Glutamatergic neuron (in vitro differentiated cells): Measurements from ENCODE around the gene ZNF3. TPM values are rescaled to one million over a fixed set of nuclear protein-coding genes. Genes with fewer than 3 reads are reported as not detected.
A peak's percentile ranks its signal among the peaks of the same experiment; 100 is the strongest.

Experiments used
- DNase-seq: peaks from one replicate; pipeline ENCODE4 v3.0.0; 2022
- H3K27ac Mint-ChIP-seq: one replicate; pipeline ENCODE4 v1.8.0; 2020; ENCODE audit warnings: mild to moderate bottlenecking, mixed read lengths, inconsistent platforms; ENCODE audit not compliant: unreplicated experiment
- H3K27me3 Mint-ChIP-seq: one replicate; pipeline ENCODE4 v1.8.0; 2020; ENCODE audit warnings: mild to moderate bottlenecking, moderate library complexity, mixed read lengths, inconsistent platforms; ENCODE audit not compliant: unreplicated experiment
- H3K36me3 Mint-ChIP-seq: one replicate; pipeline ENCODE4 v1.8.0; 2020; ENCODE audit warnings: mild to moderate bottlenecking, mixed read lengths, inconsistent platforms; ENCODE audit not compliant: unreplicated experiment
- H3K4me1 Mint-ChIP-seq: one replicate; pipeline ENCODE4 v1.8.0; 2020; ENCODE audit warnings: mild to moderate bottlenecking, low read depth, mixed read lengths, inconsistent platforms; ENCODE audit not compliant: unreplicated experiment
- H3K4me3 Mint-ChIP-seq: one replicate; pipeline ENCODE4 v1.8.0; 2020; ENCODE audit warnings: mild to moderate bottlenecking, mixed read lengths, inconsistent platforms; ENCODE audit not compliant: unreplicated experiment
- H3K9me3 Mint-ChIP-seq: one replicate; pipeline ENCODE4 v1.8.0; 2020; ENCODE audit warnings: mild to moderate bottlenecking, moderate library complexity, mixed read lengths, inconsistent platforms; ENCODE audit not compliant: unreplicated experiment
- total RNA-seq: library from RNA; stranded (reverse); fragmentation: NEBNext Ultra II Directional; extraction: Animal tissue kit (Norgen Biotek cat#: 25700); gene quantifications from one replicate; pipeline ENCODE4 v1.2.1, GENCODE V29; 2021; ENCODE audit not compliant: unreplicated experiment
- TF ChIP-seq, protein P1 (sequence below): fragments of 200-600 bp; sonication (generic); IDR thresholded peaks from one replicate; pipeline ENCODE4 v1.5.0; 2021; ENCODE audit not compliant: partially characterized antibody, unreplicated experiment

Gene ZNF3
- total RNA-seq, 1 donor from 2014 or later, result 87.9 TPM

DNA sequence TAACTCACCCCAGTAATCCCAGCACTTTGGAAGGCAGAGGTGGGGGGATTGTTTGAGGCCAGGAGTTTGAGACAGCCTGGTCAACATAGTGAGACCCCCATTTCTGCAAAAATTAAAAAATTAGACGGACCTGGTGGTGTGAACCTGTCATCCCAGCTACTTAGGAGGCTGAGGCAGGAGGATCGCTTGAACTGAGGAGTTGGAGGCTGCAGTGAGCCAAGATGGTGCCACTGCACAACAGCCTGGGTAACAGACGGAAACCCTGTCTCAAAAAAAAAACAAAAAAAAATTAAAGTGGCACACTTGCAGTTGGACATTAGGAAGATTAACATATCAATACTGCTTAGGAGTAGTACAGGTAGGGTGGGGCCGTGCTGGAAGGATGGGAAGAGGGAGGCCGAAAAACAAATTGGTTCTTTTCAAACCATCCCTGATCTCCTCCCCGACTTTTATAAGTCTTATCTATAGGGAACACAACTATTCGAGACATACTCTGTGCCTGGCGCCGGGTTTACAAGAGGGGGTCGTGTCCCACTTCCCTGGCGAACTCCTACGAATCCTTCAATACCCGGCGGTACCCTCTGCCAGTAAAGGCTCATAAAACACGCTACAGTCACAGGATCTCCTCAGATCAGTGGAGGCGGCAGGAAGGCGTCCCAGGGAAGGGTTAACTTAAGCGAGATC is 37.0 kb upstream of the ZNF3 start:
- H3K9me3 Mint-ChIP-seq, result peaks cover 13% of the 10 kb centered on the region
- H3K27ac Mint-ChIP-seq, result peak overlapping the region; percentile 97
- peak overlapping the region; percentile 99 for H3K4me3 Mint-ChIP-seq
- peaks cover 6% of the 10 kb centered on the region for H3K4me1 Mint-ChIP-seq
- TF ChIP-seq, protein P1, sequence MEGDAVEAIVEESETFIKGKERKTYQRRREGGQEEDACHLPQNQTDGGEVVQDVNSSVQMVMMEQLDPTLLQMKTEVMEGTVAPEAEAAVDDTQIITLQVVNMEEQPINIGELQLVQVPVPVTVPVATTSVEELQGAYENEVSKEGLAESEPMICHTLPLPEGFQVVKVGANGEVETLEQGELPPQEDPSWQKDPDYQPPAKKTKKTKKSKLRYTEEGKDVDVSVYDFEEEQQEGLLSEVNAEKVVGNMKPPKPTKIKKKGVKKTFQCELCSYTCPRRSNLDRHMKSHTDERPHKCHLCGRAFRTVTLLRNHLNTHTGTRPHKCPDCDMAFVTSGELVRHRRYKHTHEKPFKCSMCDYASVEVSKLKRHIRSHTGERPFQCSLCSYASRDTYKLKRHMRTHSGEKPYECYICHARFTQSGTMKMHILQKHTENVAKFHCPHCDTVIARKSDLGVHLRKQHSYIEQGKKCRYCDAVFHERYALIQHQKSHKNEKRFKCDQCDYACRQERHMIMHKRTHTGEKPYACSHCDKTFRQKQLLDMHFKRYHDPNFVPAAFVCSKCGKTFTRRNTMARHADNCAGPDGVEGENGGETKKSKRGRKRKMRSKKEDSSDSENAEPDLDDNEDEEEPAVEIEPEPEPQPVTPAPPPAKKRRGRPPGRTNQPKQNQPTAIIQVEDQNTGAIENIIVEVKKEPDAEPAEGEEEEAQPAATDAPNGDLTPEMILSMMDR, result no peak
- DNase-seq, result no peak
- no peaks in the 10 kb centered on the region for H3K36me3 Mint-ChIP-seq
- peaks cover 3% of the 10 kb centered on the region for H3K27me3 Mint-ChIP-seq

DNA sequence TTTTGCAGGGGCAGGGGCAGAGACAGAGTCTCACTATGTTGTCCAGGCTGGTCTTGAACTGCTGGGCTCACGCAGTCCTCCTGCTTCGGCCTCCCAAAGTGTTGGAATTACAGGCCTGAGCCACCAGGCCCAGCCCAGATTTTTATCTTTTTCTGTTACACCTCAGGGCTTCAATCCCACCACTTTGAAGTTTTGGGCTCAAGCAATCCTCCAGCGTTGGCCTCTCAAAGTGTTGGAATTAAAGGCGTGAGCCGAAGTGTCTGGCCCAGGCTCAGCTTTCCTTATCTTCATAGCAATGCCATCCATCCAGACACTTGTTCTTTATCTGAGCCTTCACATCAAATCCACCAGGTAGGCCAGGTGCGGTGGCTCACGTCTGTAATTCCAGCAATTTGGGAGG is 33.5 kb upstream of the ZNF3 start:
- Mint-ChIP-seq H3K36me3 (no peaks in the 10 kb centered on the region), H3K4me1 (peaks cover 2% of the 10 kb centered on the region), H3K4me3 (no peak overlapping the region), H3K27ac (no peak overlapping the region), H3K27me3 (peaks cover 1% of the 10 kb centered on the region), H3K9me3 (peaks cover 8% of the 10 kb centered on the region)
- TF ChIP-seq, protein P1, result no peak
- no peak for DNase-seq

GRCh38 chr7:100111914-100112313 is 30.4 kb upstream of the ZNF3 start:
- Mint-ChIP-seq H3K36me3 (no peaks in the 10 kb centered on the region), H3K4me1 (no peaks in the 10 kb centered on the region), H3K9me3 (no peaks in the 10 kb centered on the region), H3K27me3 (peaks cover 5% of the 10 kb centered on the region), H3K27ac (no peak overlapping the region), H3K4me3 (no peak overlapping the region)
- no peak for DNase-seq
- TF ChIP-seq, protein P1, result no peak

- H3K27ac Mint-ChIP-seq, result no peak overlapping the region
- DNase-seq, result no peak
- H3K9me3 Mint-ChIP-seq, result no peaks in the 10 kb centered on the region
- TF ChIP-seq, protein P1, result no peak
- no peaks in the 10 kb centered on the region for H3K36me3 Mint-ChIP-seq
- peaks cover 5% of the 10 kb centered on the region for H3K27me3 Mint-ChIP-seq
- H3K4me1 Mint-ChIP-seq, result no peaks in the 10 kb centered on the region
- no peak overlapping the region for H3K4me3 Mint-ChIP-seq
Observed at GRCh38 chr7:100111156-100111555, 29.6 kb upstream of the ZNF3 start.

DNA sequence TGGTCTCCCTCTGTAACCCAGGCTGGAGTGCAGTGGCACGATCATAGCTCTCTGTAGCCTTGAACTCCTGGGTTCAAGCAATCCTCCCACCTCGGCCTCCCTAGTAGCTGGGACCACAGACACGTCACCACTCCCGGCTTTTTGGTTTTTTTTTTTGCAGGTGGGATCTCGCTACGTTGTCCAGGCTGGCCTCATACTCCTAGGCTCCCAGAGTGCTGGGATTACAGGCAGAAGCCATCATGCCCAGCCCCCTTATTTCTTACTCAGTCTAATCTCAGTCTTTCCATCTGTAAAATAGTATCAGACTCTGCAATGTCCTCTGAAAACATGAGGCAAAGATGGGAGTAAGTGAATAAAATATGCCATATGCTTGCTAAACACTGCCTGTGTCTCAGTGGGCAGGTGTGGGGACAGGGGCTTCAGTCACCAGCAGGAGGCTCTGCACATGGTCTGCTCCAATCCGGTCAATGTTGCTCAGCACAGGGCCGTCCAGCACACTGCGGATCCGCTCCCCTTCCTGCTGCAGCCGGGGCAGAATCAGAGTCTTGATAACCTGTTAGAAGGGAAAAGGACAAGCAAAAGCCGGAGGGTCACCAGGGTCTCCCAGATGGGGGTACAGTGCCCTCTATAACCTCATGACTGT is 28.1 kb upstream of the ZNF3 start:
- Mint-ChIP-seq H3K4me3 (no peak overlapping the region), H3K27ac (no peak overlapping the region), H3K27me3 (peaks cover 5% of the 10 kb centered on the region), H3K4me1 (no peaks in the 10 kb centered on the region), H3K9me3 (no peaks in the 10 kb centered on the region), H3K36me3 (no peaks in the 10 kb centered on the region)
- TF ChIP-seq, protein P1, result no peak
- no peak for DNase-seq
